HG02571 (cell line): Measurements from ENCODE around the gene ID1.
A peak's percentile ranks its signal among the peaks of the same experiment; 100 is the strongest.

ENCODE experiments used
- ATAC-seq: cut with Tn5 transposase; IDR thresholded peaks from one replicate; pipeline ENCODE4 v1.9.1; 2021; ENCODE audit warnings: mild to moderate bottlenecking, moderate library complexity; ENCODE audit not compliant: unreplicated experiment

Gene ID1, protein sequence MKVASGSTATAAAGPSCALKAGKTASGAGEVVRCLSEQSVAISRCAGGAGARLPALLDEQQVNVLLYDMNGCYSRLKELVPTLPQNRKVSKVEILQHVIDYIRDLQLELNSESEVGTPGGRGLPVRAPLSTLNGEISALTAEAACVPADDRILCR

DNA sequence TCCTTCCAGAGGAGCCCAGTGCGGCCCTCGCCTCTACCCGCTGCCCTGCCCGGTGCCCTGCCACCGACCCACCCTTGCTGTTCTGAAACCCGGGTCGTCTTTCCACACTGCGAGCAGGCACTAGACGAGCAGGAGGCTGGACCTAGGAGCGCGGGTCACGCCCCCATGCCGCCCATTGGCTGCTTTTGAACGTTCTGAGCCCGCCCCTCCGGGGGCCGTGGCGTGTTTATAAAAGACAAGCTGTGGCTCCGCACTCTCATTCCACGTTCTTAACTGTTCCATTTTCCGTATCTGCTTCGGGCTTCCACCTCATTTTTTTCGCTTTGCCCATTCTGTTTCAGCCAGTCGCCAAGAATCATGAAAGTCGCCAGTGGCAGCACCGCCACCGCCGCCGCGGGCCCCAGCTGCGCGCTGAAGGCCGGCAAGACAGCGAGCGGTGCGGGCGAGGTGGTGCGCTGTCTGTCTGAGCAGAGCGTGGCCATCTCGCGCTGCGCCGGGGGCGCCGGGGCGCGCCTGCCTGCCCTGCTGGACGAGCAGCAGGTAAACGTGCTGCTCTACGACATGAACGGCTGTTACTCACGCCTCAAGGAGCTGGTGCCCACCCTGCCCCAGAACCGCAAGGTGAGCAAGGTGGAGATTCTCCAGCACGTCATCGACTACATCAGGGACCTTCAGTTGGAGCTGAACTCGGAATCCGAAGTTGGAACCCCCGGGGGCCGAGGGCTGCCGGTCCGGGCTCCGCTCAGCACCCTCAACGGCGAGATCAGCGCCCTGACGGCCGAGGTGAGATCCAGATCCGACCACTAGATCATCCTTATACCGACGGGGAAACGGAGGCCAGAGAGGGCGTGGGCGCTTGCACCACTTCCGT is at the start of gene ID1:
ID1 (plus strand) TSS at position 259 of the 871 bp plus-strand sequence; CDS start at position 358, 99 bp downstream.
- ATAC-seq, result peak; percentile 89

DNA sequence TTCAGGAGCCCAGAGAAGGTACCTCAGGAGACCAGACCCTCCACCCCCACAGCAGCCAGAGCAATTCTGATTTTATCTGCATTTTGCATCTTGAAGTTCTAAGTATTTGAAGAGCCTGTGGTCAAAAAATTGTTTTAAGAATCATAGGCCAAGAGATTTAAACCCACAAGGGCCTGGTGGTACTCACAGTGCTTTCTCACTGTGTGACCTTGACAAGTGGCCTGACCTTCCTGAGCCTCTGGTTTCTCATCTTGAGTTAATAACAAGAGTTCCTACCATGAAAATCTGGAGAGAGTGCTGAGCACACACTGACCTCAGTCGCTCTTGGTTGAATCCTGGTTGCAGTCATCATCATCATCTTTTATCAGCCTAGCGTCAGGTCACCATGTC is 45.4 kb upstream of the ID1 start:
- ATAC-seq, result no peak

DNA sequence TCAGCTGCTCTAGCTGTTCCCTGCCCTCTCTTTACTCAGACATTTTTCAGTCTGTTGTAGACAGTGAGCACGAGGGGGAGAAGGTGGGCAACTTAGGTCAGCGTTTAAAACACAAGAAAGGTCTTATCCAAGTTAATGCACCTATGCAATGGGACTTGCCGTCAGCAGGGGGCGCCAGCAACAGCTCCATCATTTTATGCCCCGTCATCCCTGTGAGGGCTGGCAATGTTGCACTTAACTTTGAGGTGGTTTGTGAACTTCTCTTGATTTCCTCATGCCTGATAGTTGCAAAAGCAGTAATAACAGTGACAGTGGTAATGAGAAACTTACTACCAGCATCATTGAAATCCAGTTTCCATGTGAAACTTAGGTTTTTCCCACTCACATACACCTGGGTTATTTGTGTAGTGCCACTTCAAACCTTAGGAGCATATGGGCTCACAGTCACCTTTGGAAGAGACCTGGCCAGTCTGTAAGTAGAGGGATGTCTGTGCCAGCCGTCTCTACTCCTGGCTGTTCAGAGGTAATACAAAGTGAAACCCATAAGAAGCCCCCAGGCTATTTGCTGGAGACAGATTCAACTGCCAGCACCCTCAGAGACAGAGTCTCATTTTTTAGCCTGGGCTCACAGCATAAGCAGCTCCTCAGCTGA is 44.9 kb upstream of the ID1 start:
- ATAC-seq, result no peak

DNA sequence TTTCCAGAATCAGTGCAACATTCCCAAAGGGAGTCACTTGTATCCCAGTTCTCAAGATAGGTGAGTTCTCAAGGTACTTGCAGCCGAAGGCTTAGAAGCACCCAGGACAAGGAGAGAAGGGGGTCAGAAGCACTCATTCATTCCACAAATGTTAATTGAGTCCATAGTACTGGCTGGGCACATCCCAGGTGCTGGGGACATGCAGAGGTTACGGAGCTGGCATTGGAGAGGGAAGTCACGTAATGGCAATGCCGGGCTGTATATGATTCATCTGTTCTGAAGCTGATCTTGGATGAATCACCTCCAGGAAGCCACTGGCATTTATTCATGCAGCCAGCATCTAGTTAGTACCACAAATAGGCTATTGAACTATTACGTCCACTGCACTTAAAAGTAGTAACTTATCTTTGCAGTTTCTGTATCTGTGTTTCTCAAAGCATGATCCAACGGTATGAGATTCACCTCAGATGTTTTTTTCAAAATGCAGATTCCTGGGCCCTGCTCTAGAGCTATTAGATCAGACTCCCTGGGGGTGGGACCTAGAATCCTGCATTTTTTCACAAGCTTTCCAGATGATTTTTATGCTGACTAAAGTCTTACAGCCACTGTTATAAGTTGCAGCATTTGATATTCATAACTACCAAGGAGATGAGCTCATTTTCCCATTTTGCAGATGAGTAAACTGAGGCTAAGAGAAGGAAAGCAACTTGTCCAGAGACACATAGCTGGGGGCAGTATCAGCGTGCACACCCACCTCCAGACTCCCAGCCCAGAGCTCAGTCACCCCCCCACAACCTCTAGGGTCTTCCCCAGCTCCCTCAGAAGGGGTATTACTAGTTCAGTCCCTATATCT is 44.1 kb upstream of the ID1 start:
- no peak for ATAC-seq

DNA sequence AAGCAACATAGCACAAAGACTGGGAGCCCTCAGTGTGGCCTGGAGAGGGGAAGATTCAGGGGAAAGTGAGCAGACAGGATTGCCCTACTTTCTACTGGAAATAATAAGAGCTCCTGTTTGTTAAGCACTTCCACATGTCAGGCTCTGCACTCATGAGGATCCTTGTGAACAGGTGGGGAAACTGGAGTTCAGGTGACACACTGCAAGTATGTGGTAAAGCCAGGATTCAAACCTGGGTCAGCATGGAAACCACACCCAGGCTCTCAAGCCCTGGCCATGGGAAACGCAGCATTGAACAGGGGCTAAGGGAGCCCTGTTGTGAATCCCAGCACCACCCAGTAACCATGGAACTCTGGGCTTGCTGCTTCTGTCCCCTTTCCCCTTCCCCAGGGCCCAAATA is 42.8 kb upstream of the ID1 start:
- ATAC-seq, result no peak

DNA sequence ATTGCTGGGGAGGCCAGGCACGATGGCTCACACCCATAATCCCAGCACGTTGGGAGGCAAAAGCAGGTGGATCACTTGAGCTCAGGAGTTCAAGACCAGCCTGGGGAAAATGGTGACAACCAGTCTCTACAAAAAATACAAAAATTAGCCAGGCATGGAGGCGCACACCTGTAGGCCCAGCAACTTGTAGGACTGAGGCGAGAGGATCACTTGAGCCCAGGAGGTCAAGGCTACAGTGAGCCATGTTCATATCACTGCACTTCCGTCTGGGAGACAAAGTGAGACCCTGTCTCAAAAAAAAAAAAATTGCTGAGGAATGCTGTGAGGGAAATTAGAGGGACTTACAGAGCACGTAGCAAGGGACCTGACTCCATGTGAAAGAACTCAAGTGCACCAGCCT is 40.8 kb upstream of the ID1 start:
- no peak for ATAC-seq

DNA sequence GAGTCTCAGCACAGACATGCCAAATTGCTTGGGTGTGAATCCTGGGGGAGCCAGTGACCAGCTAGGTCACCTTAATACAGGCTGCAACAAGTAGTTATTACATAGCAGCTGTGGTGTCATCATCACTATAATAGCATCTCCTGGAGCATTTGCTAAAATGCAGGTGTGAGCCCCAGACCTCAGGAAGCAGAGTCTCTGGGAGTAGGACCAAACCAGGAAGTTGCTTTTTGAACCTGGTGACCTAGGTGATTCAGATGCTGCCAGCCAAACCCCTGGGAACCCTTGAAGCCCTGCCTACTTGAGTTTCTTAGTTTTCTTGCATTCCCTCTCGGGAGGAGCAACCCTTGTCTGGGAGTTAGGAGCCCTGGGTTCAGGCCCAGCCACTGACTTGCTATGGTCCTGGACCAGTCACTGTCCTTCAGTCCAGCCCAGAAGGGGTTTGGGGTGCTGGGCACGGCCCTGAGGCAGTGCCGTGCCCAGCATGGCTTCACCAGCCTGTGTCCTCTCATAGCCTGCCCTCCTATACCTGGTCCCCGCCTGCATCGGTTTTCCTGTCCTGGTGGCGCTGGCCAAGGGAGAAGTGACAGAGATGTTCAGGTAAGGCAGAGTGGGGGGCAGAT is 39.3 kb upstream of the ID1 start:
- ATAC-seq, result no peak

DNA sequence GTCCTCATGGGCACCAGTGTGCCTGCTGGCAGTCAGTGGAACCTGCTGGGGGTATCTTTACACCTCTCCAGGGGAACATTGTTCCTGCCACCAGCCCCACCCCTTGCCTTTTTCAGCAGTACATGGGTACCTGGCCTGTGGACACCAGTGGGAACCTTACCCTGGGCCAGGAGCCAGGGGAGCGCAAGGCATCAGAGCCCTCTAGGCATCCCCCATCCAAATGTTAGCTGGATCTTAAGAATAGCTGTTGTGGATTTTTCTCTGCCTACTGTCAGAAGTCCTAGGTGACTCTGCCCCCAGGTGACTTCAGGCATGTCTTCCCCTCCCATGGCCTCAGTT is 38.8 kb upstream of the ID1 start:
- ATAC-seq, result no peak

DNA sequence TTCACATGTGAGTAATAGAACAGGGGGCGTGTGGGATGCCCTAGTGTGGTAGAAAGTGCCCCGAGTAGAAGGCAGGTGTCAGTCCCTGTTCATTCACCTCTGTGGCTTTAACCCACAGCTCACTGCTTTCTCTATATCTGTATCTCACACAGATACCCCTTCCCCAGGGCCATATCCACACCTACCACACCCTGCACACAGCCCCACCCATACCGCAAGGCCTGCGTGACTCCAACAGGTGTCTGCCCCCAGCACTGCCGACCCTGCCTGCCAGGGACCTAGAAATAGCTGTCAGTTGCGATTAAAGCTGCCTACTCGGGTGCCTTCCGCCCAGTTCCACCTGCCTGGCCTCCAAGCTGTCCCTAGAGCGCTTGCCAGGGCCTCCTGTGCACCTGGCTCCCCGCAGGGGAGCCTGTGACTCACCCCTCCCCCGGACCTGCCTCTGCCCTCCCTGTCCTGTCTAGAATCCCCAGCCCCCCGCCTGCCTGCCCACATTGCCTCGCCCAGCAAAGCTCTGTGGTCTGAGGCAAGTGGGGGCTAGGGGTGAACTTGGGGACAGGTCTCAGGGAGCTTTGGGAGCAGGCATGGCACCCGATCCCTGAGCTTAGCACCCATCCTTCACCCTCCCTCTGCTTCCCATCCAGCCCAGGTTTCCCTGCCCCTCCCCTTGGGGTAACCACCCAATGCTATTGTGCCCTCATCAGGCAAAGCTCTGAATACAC is 38.3 kb upstream of the ID1 start:
- ATAC-seq, result no peak

DNA sequence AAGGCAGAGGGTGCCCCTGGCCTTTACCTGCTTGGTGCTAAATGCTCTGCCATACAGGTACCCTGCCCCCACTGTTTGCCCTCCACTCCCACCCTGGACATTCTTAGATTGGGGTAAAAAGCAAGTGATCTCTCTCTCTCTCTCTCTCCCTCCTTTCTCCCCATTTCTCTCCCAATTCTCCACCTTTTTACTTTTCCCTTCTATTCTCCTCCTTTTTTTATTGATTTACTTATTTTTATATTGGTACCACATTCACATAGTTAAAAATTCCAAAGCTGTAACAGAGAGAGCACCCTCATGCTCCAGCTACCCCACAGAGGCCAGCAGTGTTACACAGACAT is 37.7 kb upstream of the ID1 start:
- no peak for ATAC-seq

DNA sequence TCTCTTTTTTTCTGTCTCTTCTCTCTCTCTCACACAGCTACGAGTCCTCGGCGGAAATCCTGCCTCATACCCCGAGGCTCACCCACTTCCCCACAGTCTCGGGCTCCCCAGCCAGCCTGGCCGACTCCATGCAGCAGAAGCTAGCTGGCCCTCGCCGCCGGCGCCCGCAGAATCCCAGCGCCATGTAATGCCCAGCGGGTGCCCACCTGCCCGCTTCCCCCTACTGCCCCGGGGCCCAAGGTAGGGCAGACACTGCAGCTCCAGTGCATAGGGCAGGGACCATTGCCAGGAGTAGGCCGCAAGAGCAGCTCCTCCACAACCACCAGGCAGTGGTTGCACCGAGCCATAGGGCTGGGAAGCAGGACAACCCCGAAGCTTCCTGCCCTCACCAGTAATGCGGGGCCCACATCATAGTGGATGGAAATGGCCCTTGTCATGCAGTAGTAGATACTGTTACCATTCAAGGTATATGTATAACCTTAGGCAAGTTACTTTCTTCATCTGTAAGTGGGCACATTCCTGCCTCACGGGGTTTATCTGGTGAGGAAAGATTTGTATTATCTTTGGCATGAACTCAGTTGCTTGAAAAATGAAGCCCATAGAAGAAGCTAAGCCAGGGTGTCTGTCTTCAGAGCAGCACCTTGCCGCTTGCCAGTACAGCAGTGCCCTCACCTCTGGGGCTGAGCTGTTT is 36.9 kb upstream of the ID1 start:
- no peak for ATAC-seq

DNA sequence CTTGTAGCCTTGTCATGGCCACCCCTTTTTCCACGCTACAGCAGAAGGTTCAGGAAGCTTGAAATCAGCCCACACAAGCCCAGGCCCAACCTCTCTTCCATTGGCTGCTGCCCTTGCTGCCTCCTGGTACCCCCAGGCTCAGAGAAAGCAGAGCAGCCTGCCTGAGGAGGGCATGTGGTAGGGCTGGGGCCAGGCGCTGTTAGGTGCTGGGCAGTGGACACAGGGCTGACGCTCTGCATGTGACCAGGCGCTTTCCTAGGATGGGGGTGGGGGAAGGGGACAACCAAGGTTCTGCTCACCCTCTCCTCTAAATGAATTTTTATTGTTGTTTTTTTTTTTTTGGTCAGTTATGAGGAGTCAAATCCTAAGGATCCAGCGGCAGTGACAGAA is 36.3 kb upstream of the ID1 start:
- ATAC-seq, result no peak

DNA sequence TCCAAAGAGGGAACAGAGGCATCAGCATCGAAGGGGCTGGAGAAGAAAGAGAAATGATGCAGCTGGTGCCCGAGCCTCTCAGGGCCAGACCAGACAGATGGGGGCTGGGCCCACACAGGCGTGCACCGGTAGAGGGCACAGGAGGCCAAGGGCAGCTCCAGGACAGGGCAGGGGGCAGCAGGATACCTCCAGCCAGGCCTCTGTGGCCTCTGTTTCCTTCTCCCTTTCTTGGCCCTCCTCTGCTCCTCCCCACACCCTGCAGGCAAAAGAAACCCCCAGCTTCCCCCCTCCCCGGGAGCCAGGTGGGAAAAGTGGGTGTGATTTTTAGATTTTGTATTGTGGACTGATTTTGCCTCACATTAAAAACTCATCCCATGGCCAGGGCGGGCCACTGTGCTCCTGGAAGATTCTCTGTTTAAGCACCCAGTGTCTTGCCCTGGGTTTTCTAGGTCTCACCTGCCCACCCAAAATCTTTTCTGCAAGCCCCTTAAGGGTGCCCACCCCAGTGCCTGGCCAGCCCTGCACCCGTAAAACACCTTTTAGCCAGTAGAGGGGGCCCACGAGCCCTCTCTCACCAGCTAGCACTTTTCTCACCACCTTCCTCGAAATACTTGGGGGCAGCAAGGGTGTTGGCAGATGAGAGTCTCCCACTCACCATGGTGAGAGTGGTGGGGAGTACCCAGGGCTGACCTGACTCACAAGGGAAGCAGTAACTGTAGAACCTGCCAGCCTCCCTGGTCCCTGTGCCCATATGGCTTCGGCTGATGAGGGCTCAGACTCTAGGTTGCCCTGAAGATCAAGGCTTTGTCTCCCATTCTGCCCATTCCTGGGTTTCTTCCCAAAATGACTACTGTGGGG is 35.7 kb upstream of the ID1 start:
- ATAC-seq, result no peak

DNA sequence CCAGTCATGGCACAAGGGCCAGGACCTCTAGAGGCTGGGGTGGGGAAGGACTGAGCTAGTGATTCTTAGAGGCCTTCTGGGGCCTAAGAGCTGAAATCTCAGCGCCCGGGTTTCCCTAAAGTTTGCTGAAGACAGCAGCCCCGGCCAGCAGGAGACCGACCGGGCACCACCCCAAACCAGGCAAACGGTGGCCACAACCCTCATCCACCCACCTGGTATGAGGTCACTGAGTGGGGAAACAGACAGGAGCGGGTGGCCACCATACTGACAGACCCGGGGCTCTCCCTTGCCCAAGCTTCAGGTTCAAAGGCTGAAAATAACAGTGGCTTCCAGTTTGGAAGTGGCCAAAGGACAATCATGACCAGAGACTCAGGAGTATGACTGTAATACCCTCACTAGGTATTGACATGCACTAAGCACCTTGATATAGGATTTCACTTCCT is 35.0 kb upstream of the ID1 start:
- no peak for ATAC-seq

DNA sequence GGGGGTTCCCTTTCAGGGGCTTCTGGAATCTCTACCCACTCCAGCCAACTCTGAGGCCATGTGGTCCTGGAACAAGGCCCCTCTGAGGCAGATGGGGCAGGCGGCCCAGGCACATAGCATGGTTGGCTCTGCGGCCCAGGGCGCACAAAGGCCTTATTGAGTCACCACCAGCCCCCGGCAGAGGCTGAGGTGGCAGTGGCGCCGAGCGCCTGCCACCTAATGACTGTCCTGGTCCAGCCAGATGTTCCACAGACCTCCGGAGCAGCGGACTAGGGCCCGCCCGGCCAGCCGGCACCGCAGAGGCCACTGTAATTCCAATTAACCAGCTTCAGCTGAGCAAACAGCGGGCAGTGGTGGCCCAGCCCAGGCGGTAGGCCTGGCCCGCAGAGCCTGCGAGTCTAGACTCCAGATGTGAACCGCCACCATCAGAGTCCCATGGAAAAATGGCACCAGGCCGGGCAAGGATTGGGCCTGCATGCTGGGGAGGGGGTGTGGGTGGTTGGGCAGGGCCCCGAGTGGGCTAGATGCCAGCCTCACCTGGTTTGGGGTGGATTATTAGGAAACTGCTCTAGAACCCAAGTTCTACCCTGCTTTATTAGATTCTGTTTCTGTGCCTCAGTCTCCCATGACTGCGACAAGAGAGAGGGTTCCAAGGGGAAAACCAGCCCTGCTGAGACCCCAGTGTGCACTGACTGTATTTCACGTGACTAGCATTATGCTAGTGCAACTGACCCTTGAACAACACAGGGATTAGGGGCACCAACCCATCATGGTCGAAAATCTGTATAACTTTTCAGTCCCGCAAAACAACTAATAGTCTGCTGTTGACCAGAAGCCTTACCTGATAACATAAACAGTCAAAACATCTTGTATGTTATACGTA is 34.1 kb upstream of the ID1 start:
- ATAC-seq, result no peak

DNA sequence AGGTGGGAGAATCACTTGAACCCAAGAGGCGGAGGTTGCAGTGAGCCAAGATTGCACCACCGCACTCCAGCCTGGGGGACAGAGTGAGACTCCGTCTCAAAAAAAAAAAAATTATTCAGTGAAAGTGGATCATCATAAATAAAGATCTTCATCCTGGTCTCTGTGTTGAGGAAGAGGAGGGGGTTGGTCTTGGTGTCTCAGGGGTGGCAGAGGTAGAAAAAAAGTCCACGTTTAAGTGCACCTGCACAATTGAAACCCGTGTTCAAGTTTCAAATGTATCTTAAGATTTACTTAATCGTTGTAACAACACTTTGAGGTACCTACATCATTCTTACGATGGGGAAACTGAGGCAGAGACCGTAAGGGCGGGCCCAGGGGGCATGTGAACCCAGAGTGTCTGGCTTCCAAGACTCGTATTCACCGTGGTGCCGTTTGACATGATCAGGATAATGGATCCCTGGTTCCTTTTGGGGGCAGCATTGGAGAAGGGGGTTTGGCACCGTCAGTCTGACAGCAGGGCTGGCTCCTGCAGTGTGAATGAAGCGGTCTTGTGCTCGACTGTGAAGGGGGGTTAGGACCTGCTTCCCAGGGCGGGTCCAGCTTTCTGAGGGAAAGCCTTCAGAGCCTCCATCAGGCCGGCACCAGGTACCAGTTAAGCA is 32.9 kb upstream of the ID1 start:
- no peak for ATAC-seq
